ENCODE measurements around the gene BIN2.
"Not testable (repeated sequence)": the region's sequence is repeated elsewhere in the genome, so short reads cannot be mapped to it uniquely, and the experiment has no call there.

BIN2 gene

DNA sequence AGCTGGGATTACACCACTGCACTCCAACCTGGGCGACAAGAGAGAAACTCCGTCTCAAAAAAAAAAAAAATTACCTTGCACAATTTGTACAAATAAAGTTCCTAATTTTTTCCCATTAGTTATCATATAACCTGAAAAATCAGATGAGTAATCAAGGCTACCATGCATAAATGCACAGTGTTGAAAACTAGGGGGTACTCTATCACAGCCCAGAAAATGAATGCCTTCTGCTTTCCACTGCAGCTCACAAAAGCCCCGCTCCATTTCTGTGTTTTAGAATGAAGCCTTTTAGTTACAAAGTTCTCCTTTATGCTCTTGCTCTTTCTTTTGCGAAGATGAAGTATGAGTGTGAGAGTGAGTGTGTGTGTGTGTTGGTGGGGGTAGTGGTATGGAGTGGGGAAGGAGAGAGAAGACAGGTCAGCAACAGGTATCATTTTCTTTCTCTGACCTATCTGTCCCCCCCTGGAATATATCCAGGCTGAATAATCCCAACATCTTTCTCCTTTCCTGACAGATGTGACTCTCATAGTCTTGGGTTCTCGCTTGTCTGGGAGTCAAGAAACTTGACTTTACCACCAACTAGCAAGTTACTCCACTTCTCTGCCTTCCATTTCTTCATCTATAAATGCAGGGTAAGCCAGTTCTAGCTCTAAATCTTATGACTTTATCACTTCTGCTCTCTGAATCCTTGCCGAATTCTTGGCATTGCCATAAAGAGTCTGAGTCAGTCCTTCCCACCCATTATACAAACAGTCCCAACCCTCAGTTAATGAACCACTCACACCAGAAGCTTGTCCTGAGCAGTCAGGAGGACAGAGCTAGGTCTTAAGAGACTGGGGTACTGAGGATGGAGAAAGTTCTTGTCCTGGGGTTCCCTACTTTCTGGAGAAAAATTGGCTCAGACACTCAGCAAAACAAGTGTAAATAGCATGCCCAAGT, 16.1 kb downstream of the BIN2 start:
- Mint-ChIP-seq H3K4me1 (ENCODE audit: low read depth) (peaks cover 60% of the 10 kb centered on the region), H3K36me3 (ENCODE audit: low read depth) (peaks cover 75% of the 10 kb centered on the region), H3K9me3 (no peaks in the 10 kb centered on the region), H3K4me3 (no peak overlapping the region), H3K27ac (peak overlapping the region; percentile 67), H3K27me3 (no peaks in the 10 kb centered on the region)
- DNase-seq: no peak

DNA sequence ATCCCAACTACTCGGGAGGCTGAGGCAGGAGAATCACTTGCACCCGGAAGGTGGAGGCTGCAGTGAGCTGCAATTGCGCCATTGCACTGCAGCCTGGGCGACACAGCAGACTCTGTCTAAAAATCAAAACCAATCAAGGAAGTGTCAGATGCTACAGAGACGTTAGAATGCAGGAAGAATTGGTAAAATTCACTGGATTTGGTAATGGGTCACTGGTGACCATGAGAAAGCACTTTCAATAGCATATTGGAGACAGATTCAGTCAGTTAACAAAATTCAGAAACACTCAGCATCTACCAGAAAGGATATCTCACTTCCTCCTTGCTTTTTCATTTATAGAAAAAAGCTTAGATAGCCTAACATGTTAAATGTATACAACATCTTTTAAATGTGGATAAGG, 17.5 kb downstream of the BIN2 start:
- DNase-seq: no peak
- Mint-ChIP-seq H3K4me1 (ENCODE audit: low read depth) (peaks cover 54% of the 10 kb centered on the region), H3K4me3 (no peak overlapping the region), H3K9me3 (no peaks in the 10 kb centered on the region), H3K36me3 (ENCODE audit: low read depth) (peaks cover 77% of the 10 kb centered on the region), H3K27me3 (no peaks in the 10 kb centered on the region), H3K27ac (peak overlapping the region; percentile 73)

DNA sequence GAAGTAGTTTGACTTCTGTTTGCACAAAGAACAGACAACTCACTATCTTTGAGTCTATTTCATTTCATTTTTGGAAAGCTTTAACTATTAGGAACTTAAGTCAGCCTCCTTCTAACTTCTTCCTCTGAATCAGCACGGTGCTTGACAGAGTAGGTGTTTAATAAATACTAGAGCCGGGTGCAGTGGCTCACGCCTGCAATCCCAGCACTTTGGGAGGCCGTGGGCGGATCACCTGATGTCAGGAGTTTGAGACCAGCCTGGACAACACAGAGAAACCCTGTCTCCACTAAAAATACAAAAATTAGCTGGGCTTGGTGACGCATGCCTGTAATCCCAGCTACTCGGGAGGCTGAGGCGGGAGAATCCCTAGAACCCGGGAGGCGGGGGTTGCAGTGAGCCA, 23.2 kb downstream of the BIN2 start:
- H3K4me1 Mint-ChIP-seq (ENCODE audit: low read depth): not testable (repeated sequence)
- Mint-ChIP-seq H3K36me3 (ENCODE audit: low read depth) (peaks cover 80% of the 10 kb centered on the region), H3K27ac (peak overlapping the region; percentile 46)

DNA sequence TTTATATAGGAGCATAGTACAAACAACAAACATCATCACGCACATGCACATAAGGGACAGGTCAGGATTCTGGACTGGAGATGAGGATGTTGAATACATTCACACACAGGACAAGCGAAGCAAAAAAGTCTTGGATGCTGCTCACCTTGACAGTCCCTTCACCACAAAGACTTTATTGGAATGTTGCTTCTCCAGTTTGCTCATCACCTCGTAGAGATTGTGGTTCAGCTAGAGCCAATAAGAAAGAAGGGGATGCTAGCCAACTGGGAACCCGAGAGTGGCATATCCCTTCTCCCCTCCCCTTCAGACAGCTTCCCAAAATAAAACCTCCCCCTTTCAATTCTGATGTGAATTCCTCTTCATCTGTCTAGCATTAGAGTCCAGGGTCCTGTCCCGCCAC, 28.3 kb downstream of the BIN2 start:
- Mint-ChIP-seq H3K27ac (peak overlapping the region; percentile 68), H3K36me3 (ENCODE audit: low read depth) (peaks cover 76% of the 10 kb centered on the region), H3K4me1 (ENCODE audit: low read depth) (peaks cover 19% of the 10 kb centered on the region), H3K9me3 (no peaks in the 10 kb centered on the region), H3K27me3 (no peaks in the 10 kb centered on the region), H3K4me3 (no peak overlapping the region)
- peak; percentile 11 for DNase-seq

More for the DNA sequence above, 23.2 kb downstream of the BIN2 start:
- H3K4me3 Mint-ChIP-seq, H3K27me3 Mint-ChIP-seq, H3K9me3 Mint-ChIP-seq: not testable (repeated sequence)
- peak; percentile 8 for DNase-seq

DNA sequence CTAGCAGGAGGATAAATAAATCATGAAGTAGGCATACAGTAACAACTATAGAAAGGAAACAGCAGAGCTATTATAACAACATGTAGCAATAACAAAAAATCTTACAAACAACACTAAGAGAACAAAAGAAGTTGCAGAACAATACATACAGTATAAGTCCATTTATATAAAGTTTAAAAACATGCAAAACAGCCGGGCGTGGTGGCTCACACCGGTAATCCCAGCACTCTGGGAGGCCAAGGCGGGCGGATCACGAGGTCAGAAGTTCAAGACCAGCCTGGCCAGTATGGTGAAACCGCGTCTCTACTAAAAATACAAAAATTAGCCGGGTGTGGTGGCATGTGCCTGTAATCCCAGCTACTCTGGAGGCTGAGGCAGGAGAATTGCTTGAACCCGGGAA, 29.9 kb downstream of the BIN2 start:
- not testable (repeated sequence) for DNase-seq, H3K9me3 Mint-ChIP-seq, H3K27me3 Mint-ChIP-seq, H3K4me3 Mint-ChIP-seq
- H3K36me3 Mint-ChIP-seq (ENCODE audit: low read depth): peaks cover 77% of the 10 kb centered on the region
- H3K27ac Mint-ChIP-seq: peak overlapping the region; percentile 67
- peaks cover 25% of the 10 kb centered on the region for H3K4me1 Mint-ChIP-seq (ENCODE audit: low read depth)

DNA sequence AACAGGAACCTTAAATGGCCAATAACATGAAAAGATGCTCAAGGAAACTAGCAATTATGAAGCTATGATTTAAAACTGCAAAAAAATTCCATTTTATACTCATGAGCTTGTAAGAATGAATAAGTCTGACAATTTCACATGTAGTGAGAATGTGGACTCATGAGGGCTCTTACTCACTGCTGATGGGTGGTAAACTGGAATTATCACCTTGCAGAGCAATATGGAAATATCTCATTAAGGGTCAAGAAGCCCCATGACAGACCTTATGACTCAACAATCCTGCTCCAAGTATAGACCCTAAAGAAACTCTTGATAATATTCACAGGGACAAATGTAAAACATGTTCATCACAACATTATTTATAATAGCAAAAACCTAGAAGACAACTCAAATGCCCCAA, 30.3 kb downstream of the BIN2 start:
- peaks cover 25% of the 10 kb centered on the region for H3K4me1 Mint-ChIP-seq (ENCODE audit: low read depth)
- H3K27ac Mint-ChIP-seq: peak overlapping the region; percentile 67
- H3K36me3 Mint-ChIP-seq (ENCODE audit: low read depth): peaks cover 77% of the 10 kb centered on the region
- no peaks in the 10 kb centered on the region for H3K9me3 Mint-ChIP-seq
- DNase-seq: no peak
- no peak overlapping the region for H3K4me3 Mint-ChIP-seq
- H3K27me3 Mint-ChIP-seq: no peaks in the 10 kb centered on the region

DNA sequence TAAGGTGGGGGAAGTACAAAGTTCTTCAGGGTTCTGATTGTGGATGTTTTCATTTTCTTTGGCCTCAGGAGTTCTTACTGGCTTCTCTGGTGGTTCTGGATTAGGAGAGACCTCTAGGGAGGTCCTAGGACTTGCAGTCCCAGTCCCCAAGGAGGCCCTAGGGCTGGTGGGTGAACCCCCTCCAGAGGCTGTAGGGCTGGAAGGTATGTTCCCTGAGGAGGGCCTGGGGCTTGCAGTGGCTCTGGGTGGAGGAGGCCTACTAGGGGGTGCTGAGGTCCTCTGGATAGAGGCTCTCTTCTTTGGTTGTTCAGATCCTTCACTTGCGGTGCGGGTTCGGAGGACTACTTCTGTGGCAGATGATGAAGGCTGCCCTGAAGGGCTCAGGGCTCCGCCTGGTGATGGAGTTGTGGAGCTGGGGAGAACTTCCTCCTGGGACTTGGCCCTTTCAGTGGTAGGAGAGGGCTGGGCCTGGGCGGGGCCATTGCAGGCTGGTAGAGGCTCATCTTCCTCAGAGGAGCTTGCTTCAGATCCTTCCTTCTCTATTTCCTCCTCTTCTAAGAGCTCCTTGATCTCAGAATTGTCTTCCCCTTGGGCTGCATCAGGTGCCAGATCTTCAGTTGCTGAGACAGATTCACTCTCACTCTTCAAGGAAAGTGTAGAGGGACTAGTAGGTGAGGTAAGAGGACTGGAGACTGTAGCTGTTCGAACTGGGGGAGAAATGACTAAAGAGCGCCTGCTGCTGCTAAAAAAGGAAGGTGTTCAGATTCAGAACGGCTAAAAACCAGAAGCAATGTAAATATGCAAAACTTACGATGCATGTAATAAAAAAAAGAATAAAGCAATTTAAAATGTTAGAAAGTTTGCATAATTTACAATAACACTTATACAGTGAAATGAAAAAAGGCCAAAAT, 32.1 kb downstream of the BIN2 start:
- not testable (repeated sequence) for H3K9me3 Mint-ChIP-seq, H3K27me3 Mint-ChIP-seq, H3K4me3 Mint-ChIP-seq, DNase-seq
- H3K36me3 Mint-ChIP-seq (ENCODE audit: low read depth): peaks cover 68% of the 10 kb centered on the region
- peak overlapping the region; percentile 48 for H3K27ac Mint-ChIP-seq
- peaks cover 25% of the 10 kb centered on the region for H3K4me1 Mint-ChIP-seq (ENCODE audit: low read depth)

DNA sequence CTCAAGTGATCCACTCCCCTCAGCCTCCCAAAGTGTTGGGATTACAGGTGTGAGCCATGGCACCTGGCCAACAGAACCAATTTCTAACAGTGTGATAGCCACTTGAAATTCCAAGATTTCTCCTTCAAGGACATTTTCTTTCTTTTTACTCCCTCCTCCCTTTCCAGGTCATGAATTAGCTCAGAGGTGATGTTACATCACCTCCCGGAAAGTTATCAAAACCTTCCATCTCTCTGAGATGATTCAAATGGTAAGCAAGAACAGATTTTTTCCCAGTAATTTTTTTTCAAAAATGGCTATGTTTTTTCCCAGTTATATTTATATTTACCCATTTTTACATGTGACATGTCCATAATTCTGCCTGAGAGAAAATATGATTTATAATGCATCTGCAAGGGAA, 38.1 kb downstream of the BIN2 start:
- DNase-seq: no peak
- H3K9me3 Mint-ChIP-seq: no peaks in the 10 kb centered on the region

DNA sequence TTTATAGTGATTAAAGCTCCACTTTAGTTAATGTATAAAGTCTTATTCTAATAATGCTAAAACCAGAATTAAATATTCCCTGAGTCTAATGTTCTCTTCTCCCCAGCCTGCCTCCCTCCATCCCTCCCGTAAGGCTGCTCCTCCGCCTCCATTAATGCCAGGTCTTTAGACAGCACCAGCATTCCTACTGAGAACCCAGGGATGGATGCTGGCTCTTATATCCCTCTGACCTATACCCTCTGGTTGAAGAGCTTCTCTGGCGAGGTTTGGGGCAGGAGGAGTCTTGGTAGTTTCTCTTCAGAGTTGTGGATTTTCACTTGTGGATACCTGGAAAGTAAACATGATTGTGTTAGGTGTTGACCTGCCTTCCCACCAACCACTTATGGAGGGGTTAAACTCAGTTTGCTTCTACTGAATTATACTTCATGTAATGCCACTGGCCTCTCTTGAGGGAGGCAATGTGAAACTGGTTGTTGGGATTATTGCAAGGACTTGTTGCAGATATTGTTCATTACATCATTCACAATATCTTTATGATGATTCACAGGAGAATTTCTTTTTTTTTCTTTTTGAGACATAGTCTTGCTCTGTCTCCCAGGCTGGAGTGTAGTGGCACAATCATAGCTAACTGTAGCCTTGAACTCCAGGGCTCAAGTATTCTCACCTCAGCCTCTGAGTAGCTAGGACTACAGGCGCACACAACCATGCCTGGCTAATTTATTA, 42.6 kb downstream of the BIN2 start:
- H3K36me3 Mint-ChIP-seq (ENCODE audit: low read depth): peaks cover 40% of the 10 kb centered on the region
- peaks cover 5% of the 10 kb centered on the region for H3K4me1 Mint-ChIP-seq (ENCODE audit: low read depth)
- H3K27ac Mint-ChIP-seq: peak overlapping the region; percentile 39
- no peak overlapping the region for H3K4me3 Mint-ChIP-seq
- DNase-seq: no peak
- no peaks in the 10 kb centered on the region for H3K27me3 Mint-ChIP-seq
- H3K9me3 Mint-ChIP-seq: no peaks in the 10 kb centered on the region

More for the DNA sequence above, 38.1 kb downstream of the BIN2 start:
- Mint-ChIP-seq H3K27me3 (no peaks in the 10 kb centered on the region), H3K4me1 (ENCODE audit: low read depth) (peaks cover 7% of the 10 kb centered on the region), H3K36me3 (ENCODE audit: low read depth) (peaks cover 59% of the 10 kb centered on the region), H3K27ac (peak overlapping the region; percentile 66), H3K4me3 (no peak overlapping the region)

DNA sequence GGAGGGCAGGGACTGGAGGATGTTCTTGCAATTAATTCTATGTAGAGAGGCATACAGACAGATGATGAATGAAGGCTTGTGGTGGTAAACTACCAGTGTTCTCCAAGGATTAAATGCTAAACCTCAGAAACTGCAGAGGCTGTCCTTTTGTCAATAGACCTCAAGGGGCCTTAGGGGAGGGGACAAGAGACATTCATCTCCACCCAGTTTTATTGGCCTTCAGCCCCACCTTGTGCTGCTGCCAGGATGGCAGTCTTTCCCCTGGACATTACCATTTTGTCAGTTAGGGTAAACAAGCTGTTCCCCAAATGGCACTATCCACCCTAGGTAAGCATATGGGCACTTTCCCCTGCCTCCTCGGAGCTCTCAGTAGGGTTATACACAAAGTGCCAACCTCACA, 48.9 kb downstream of the BIN2 start:
- H3K4me1 Mint-ChIP-seq (ENCODE audit: low read depth): peaks cover 11% of the 10 kb centered on the region
- H3K36me3 Mint-ChIP-seq (ENCODE audit: low read depth): no peaks in the 10 kb centered on the region
- no peak overlapping the region for H3K4me3 Mint-ChIP-seq
- DNase-seq: no peak
- H3K27me3 Mint-ChIP-seq: peaks cover 11% of the 10 kb centered on the region
- H3K9me3 Mint-ChIP-seq: no peaks in the 10 kb centered on the region
- H3K27ac Mint-ChIP-seq: no peak overlapping the region

DNA sequence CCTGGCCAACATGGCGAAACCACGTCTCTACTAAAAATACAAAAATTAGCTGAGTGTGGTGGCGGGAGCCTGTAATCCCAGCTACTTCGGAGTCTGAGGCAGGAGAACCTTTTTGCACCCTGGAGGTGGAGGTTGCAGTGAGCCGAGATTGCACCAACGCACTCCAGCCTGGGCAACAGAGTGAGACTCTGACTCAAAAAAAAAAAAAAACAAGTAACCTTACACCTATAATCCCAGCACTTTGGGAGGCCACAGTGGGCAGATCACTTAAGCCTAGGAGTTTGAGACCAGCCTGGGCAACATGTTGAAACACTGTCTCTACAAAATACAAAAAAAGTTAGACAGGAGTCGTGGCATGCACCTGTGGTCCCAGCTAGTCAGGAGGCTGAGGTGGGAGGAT, 51.2 kb downstream of the BIN2 start:
- H3K27ac Mint-ChIP-seq; H3K9me3 Mint-ChIP-seq; H3K4me3 Mint-ChIP-seq; DNase-seq; H3K36me3 Mint-ChIP-seq (ENCODE audit: low read depth): not testable (repeated sequence)
- Mint-ChIP-seq H3K4me1 (ENCODE audit: low read depth) (peaks cover 17% of the 10 kb centered on the region), H3K27me3 (peaks cover 18% of the 10 kb centered on the region)

DNA sequence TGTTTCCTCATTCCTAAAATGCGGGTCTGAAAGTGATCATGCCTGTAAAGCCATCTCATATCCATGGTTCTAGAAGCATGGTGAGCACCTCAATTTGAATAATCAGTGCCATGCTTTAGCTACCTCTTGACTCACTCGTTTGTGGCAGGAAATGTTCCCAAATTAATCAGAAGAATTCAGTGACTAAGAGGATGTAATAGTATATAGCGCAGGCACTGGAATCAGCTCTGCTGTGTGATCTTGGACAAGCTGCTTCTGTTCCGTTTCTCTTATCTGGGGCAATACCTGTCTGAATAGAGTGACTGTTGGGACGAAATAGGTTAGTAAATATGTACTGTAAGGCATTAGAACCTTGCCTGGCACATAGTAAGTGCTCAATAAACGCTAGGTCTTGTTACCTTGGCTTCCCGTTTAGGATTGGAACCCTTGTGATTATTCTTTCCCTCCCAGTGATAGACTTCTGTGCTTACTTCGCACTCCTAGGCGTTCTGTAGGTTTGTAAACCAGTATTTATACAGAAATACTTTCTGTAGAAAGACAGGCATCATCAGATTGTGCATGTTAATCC, 52.9 kb downstream of the BIN2 start:
- Mint-ChIP-seq H3K27ac (peak overlapping the region; percentile 85), H3K4me3 (peak overlapping the region; percentile 83), H3K27me3 (peaks cover 18% of the 10 kb centered on the region), H3K4me1 (ENCODE audit: low read depth) (peaks cover 20% of the 10 kb centered on the region), H3K9me3 (no peaks in the 10 kb centered on the region), H3K36me3 (ENCODE audit: low read depth) (no peaks in the 10 kb centered on the region)
- DNase-seq: no peak

DNA sequence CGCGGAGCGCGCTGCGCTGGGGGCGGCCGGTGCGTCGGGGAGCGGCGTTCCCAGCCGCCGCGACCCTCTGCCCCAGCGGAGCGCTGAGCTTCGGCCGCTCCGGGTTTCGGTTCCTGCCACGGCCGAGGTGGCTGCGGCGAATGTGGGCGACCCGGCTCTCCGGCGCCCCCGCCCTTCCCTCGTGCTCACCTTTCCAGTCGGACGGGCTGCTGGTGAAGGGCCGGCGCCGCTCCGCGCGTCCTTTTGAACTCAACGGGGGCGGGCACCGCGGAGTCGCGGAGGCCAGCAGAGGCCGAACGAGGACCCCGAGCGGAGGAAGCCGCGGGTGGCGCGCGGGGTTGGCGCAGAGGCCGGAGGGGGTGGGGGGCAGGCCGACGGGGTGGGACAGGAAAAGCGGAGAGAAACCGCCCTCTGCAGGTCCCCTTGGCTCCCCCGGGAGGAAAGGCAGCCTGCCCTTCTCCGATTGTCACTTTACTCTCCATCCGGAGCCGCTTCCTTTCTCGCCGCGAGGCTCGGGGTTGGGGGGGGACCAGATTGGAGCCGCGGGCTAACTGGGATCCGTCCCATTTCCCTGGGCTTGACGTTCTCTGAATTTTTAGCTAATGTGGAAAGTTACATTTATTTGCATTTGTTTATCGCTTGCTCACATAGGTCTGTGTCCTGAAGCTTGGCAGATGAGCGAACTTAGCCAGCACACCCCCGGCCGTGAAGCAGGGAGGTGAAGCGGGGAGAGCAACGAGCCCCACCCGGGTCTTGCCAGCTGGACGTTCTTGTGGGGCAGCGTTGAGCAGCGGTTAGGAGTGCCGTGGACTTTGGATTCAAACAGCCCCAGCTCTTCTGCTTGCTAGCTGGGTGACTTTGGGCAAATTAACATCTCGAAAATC, 53.7 kb downstream of the BIN2 start, which contains the start of gene SMAGP:
TSS of gene SMAGP (minus strand) at position 349 of the 884 bp plus-strand sequence. CDS start 1,137 bp downstream, outside the sequence.
- peaks cover 23% of the 10 kb centered on the region for H3K4me1 Mint-ChIP-seq (ENCODE audit: low read depth)
- H3K4me3 Mint-ChIP-seq: peak within 1 kb of the TSS; percentile 83
- no peaks in the 10 kb centered on the region for H3K9me3 Mint-ChIP-seq
- H3K36me3 Mint-ChIP-seq (ENCODE audit: low read depth): no peaks in the 10 kb centered on the region
- H3K27ac Mint-ChIP-seq: peak within 1 kb of the TSS; percentile 85
- peak; percentile 64 for DNase-seq
- H3K27me3 Mint-ChIP-seq: peaks cover 18% of the 10 kb centered on the region
